HT1080 (cell line): ENCODE data around the gene SCUBE3. TPM values are rescaled to one million over a fixed set of nuclear protein-coding genes. Genes with fewer than 3 reads are reported as not detected.
A peak's percentile ranks its signal among the peaks of the same experiment; 100 is the strongest.

Experiments used
- DNase-seq: peaks from one replicate; pipeline ENCODE4 v3.0.0-alpha.2; 2015; ENCODE audit warnings: low read depth
- total RNA-seq: library from RNA; depleted of rRNA; stranded (reverse); fragments of >200 nt; shearing (Covaris generic); gene quantifications from 2 replicates; pipeline ENCODE4 v1.2.3, GENCODE V29; 2014

Gene SCUBE3
- total RNA-seq, 1 experiment from 2014 or later = 1.0 TPM

GRCh38 chr6:35209622-35210247 is 4.0 kb upstream of the SCUBE3 start:
- no peak for DNase-seq

DNA sequence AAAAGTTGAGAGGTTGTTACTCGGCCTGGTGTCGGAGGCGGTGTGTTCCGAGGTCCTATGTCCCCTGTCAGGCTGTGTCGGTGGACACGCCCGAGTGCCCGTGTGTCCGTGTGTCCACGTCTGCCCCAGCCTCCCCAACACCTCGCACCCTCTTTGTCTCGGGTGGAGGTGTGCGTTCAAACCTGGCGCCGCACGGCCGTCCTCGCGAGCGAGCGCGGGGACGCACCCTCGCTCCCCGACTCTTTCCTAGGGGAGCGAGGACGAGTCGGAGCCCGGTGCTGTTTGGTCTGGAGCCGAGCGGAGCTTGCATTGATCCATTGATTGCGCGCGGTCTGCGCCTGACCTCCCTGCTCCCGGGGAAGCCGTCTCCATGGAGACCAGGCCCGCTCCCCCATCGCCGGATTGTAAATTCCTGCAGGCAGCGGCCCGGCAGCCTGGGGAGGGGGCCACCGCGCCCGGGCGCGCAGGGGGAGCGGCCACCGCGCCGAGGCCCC is 411 bp upstream of the SCUBE3 start:
- no peak for DNase-seq

- DNase-seq = no peak
Observed at GRCh38 chr6:35214869-35215664, 1.3 kb downstream of the SCUBE3 start.

DNA sequence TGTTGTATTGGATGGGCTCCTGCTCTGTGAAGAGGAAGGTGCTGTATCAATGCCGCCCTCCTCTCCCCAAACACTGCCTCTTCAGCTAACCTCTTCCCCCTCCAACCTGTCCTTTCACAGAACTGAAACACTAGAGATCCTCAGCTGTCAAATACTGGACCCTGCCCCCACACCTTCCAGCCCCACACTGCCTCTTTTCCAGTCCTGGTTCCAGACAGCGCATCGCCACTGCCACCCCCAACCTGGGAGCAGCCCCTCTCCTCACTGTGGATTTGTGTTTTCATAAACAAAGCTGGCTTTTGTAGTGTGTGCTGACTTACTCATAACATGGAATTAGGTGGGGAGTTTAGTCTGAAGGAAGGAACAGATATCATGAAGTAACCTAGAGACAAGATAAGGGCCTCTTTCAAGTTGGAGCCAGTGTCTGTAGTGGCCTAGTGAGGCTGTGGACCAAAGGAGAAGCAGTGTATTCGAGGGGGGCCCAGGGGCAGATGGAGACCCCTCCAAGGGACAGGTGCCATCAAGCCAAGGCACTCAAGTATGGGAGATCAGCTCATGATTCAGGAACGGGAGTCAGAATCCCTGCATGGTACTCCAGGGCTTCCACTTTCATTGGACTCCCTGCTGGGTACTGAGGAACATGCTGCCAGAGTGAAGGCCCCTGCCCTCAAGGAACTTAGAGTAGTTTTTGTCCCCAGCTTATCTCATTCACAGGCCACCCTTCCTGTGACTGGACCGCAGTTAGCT is 2.1 kb downstream of the SCUBE3 start:
- DNase-seq = no peak

DNA sequence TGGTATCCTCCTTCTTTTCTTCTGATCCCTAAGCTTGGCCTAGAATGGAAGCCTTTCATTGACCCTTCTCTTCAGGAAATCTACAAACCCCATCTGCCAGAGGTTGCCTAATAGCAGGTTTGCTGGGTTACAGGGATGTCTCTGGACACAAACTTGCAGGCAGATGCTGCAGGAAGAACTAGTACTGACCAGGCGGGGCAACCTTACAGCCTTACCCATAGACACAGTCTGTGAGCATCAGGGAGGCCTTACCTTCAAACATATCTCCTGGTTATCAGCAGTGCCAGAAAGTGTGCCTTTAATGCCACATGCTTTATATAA is 2.6 kb downstream of the SCUBE3 start:
- no peak for DNase-seq

DNA sequence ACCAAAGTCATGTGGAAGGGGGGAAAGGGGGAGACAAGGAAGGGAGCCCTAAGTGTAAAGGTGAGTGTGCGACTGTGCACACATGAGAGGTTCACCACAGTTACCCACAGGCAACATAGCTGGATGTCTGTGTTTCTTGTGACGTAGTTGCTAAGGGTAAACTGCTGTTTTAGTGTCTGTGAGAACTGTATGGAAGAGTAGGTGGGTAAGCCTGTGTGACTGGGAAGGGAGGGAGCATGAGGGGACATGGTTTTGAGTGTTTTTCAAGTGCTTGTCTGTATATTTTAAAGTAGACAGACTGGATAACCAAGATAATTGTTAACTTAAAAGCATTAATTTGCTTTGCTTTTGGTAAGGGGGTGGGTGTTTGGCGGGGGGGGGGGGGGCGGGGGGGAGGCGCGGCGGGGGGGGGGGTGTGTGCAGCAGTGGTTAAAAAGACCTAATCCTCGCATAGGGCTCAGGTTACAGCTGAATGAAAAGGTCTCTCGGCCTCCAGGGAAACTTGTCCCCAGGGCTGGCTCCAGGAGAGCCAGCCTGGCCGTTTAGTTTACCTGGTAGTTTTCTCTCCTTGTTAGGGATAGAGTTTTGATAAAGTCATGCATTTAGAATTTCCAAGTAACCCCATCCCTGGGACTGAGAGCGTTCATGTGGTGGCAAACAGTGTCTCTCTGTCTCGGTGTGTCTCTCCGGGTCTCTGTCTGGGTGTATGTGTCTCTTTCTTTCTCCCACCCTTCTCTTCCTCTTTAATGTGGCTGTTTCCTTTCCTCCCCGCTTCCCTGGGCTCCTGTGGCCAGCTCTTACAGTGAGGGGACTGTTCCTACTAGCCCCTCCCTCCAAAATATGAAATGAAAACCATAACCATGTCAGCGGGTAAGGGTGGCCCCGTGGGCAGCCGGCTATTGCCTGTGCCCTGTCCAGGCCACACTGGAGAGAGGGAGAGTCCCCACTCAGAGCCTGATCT is 3.4 kb downstream of the SCUBE3 start:
- DNase-seq = no peak

GRCh38 chr6:35218021-35218420 is 4.3 kb downstream of the SCUBE3 start:
- peak; percentile 18 for DNase-seq

- DNase-seq = no peak
Observed at GRCh38 chr6:35218456-35218855, 4.7 kb downstream of the SCUBE3 start.

DNA sequence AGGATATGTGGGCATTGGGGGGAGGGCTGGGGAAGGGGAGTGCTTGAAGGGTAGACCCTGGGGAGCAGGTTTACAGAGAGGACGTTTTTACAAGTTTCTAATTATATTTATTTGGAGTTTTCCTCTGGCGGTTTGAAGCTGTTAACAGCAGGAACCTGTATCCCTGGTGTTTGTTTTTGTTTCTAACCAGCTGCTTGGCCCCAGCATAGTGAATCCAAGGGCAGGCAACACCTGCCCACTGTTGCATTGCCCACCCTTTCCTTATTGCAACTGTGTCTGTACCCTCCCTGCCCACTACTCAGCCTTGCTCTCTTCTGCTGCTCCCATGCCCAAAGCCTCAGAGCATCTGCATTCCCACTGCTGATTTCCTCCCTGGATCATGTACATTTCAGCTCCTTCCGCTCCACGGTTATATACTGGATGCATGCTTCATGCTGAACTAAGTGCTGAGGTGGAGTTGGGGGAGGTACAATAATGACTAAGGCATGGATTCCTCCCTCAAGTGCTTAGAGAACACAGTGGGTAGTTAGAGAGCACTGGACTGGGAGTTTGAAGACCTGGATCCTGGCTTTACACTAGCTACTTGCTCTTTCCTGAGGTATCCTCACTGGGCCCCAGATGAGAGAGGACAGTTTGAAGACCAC is 6.0 kb downstream of the SCUBE3 start:
- no peak for DNase-seq

DNA sequence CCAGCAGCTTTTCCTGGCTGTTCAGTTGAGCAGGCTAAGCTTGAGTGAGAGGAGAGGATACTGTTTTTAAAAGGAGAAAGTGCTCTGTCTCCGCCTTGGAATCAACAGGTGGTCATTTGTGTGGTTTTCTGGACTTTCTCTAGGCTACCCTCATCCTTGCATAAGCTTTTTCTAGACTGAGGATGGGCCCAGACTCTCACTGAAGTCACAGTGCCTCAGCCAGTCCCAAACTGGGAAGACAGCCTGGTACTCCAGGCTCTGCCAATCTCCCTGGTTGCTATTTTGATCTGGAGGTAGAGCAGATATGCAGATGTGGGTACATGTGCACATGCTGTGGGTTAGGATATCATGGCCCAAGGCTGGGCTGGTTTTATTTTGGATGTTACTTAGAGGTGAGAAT is 7.0 kb downstream of the SCUBE3 start:
- no peak for DNase-seq

- no peak for DNase-seq
Observed at GRCh38 chr6:35223396-35223795, 9.6 kb downstream of the SCUBE3 start.

- no peak for DNase-seq
Observed at GRCh38 chr6:35224720-35225119, 11.0 kb downstream of the SCUBE3 start.

DNA sequence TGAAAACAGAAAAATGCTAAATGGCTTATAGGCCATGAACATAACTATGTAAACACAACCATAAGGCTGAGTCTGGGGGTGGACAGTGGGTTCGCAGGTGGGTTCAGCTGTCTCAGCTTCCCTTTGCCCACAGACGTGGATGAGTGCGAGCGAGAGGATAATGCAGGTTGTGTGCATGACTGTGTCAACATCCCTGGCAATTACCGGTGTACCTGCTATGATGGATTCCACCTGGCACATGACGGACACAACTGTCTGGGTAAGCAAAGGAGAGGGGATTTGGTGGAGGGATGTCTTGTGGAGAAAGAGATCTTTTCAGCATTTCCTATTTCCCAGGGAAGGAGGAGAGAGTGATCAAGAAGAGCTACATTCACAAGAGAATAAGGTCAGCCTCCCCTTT is 14.7 kb downstream of the SCUBE3 start:
- DNase-seq = no peak

DNA sequence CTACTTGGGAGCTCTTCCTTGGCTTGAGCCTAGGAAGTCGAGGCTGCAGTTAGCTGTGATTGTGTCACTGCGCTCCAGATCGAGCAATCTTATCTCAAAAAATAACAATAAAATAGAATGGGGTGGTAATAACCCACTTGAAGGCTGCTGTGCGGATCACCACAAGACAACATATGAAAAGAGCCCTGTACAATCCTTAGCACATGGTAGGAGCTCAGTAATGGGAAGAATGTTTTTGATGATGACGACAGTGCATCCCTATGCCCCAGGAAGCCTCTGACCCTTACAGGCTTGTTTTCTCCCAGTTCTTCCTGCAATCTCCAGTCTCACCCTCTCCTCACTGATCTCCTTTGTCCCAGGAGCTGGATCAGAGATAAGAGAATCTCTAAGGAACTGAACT is 15.5 kb downstream of the SCUBE3 start:
- no peak for DNase-seq

DNA sequence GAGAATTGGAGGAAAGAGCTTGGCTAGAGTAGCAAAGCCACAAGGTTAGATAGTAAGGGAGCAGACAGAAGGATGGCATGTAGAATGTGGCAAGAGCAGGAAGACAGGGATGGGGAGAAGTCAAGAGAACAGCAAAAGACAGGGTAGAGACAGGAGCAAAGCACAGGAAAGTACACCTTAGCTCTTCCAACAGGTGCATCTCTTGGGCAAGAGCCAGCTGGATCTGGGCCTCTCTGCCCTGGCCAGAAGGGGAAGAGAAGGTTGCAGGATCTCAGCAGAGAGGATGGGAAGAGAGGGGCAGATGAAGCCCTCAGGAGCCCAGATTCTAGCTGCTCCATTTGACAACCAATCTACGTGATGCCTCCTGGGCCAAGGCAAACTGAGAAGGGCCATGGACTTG is 16.7 kb downstream of the SCUBE3 start:
- DNase-seq = no peak

GRCh38 chr6:35230950-35231349 is 17.2 kb downstream of the SCUBE3 start:
- no peak for DNase-seq

- DNase-seq = no peak
Observed at GRCh38 chr6:35231563-35231962, 17.8 kb downstream of the SCUBE3 start.

DNA sequence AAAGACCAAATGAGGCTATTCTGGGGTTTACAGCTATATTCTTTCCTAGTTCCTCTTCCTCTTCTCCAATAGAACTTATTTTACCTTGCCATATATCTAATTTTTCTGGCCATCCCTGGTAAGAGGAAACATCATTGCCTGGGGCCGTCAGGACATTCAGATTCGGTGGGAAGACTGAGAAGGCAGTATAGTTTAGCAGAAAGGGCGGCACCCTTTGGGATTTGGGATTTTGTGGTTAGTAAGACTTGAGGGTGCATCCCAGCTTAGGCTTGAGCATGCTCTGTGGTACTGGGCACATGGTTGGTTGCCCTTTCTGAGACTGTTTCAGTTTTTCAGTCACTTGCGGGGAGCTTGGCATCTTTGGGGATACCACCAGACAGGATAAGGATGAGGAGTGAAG is 21.1 kb downstream of the SCUBE3 start:
- no peak for DNase-seq

- DNase-seq = no peak
Observed at GRCh38 chr6:35236223-35236622, 22.5 kb downstream of the SCUBE3 start.

GRCh38 chr6:35237476-35237875 is 23.7 kb downstream of the SCUBE3 start:
- DNase-seq = no peak

DNA sequence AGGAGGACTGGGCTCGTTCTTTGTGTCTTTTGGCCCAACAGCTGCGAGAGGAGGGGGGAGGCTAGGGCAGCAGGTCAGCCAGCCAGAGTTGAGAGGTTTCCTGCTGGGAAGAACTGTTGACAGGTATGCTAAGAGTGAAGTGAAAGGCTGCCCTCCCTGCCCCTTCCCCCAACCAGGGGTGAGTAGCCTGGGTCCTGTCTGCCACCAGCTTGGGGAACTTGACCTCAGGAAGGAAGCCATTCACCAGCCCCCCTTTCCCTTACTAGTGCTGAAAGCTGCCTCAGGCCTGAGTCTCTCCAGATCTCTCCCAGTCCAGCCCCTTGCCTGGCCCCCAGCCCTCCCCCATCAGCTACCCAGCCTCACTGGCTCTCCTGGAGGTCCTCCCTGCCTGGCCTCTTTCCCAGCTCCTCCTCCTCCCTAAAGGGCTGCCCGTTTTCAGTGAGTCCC is 25.1 kb downstream of the SCUBE3 start:
- DNase-seq = no peak
